AG04449 (cell line): ENCODE results near the gene COBL.

Source experiments
- CTCF ChIA-PET: fragments of 350-600 bp; formaldehyde crosslinking; extraction: SDS; loops from one replicate; lab custom pipeline; 2021; ENCODE audit warnings: antibody characterized with exemption; lab: Yijun Ruan, JAX
- POLR2A ChIA-PET: fragments of 400-600, 350-600 bp; formaldehyde crosslinking; extraction: SDS; loops from one replicate; lab custom pipeline; 2020; ENCODE audit warnings: antibody characterized with exemption, inconsistent platforms; lab: Yijun Ruan, JAX
- DNase-seq: peaks from one replicate; pipeline ENCODE4 v3.0.0-alpha.2; 2010; ENCODE audit warnings: low read depth, low spot score
- H3K4me3 ChIP-seq: 2 replicates; pipeline ENCODE4 v1.5.1; 2011; ENCODE audit warnings: low read depth, mild to moderate bottlenecking, control low read depth, low read length
- CTCF ChIP-seq: IDR thresholded peaks from one replicate; pipeline ENCODE4 v1.5.1; 2011; ENCODE audit warnings: mild to moderate bottlenecking, moderate library complexity, low read length, control low read depth, inconsistent platforms; ENCODE audit not compliant: insufficient read depth; ENCODE audit errors: missing control alignments

Gene COBL

GRCh38 chr7:51286401-51286800, 30.2 kb downstream of the COBL start:
- DNase-seq = no peak
- H3K4me3 ChIP-seq = no peak overlapping the region
- TF ChIP-seq CTCF = no peak
- ChIA-PET CTCF (no interaction called here), POLR2A (no interaction called here)

- ChIA-PET POLR2A (no interaction called here), CTCF (no interaction called here)
- no peak for TF ChIP-seq CTCF
- H3K4me3 ChIP-seq = no peak overlapping the region
- no peak for DNase-seq
These were observed 36.5 kb downstream of the COBL start for GRCh38 chr7:51280156-51280555.

- no peak overlapping the region for H3K4me3 ChIP-seq
- CTCF ChIA-PET = no interaction called here
- POLR2A ChIA-PET = no interaction called here
- TF ChIP-seq CTCF = no peak
- no peak for DNase-seq
These were observed 37.1 kb downstream of the COBL start for GRCh38 chr7:51279391-51280023.

- POLR2A ChIA-PET = no interaction called here
- no peak for DNase-seq
- H3K4me3 ChIP-seq = no peak overlapping the region
- CTCF ChIA-PET = no interaction called here
- no peak for TF ChIP-seq CTCF
These were observed 37.8 kb downstream of the COBL start for GRCh38 chr7:51278797-51279196.

- DNase-seq = no peak
- no peak for TF ChIP-seq CTCF
- ChIA-PET POLR2A (no interaction called here), CTCF (no interaction called here)
- no peak overlapping the region for H3K4me3 ChIP-seq
These were observed 39.6 kb downstream of the COBL start for GRCh38 chr7:51276967-51277366.

GRCh38 chr7:51276091-51276605, 40.5 kb downstream of the COBL start:
- POLR2A ChIA-PET = no interaction called here
- DNase-seq = no peak
- CTCF ChIA-PET = no interaction called here
- no peak for TF ChIP-seq CTCF
- no peak overlapping the region for H3K4me3 ChIP-seq
